GM06990 (cell line): ENCODE data around the gene C14orf132.

Source experiments
- DNase-seq: peaks from one replicate; pipeline ENCODE4 v3.0.0-alpha.2; 2011; ENCODE audit not compliant: insufficient read length; ENCODE audit errors: extremely low read depth
- H3K27me3 ChIP-seq: replicated peaks from 2 replicates; pipeline ENCODE4 v1.6.0; 2011; ENCODE audit warnings: low read length; ENCODE audit not compliant: control insufficient read depth, insufficient read depth
- H3K36me3 ChIP-seq: 2 replicates; pipeline ENCODE4 v1.5.1; 2011; ENCODE audit warnings: low read length; ENCODE audit not compliant: control insufficient read depth, insufficient read depth
- H3K4me3 ChIP-seq: replicated peaks from 2 replicates; pipeline ENCODE4 v1.5.1; 2011; ENCODE audit warnings: low read depth, mild to moderate bottlenecking, control low read depth, low read length
- TF ChIP-seq, protein P1 (sequence below): IDR thresholded peaks from 2 replicates; pipeline ENCODE4 v1.5.1; 2011; ENCODE audit warnings: low read length, control low read depth, mild to moderate bottlenecking, inconsistent platforms; ENCODE audit not compliant: insufficient read depth, poor library complexity, severe bottlenecking

C14orf132 gene

DNA sequence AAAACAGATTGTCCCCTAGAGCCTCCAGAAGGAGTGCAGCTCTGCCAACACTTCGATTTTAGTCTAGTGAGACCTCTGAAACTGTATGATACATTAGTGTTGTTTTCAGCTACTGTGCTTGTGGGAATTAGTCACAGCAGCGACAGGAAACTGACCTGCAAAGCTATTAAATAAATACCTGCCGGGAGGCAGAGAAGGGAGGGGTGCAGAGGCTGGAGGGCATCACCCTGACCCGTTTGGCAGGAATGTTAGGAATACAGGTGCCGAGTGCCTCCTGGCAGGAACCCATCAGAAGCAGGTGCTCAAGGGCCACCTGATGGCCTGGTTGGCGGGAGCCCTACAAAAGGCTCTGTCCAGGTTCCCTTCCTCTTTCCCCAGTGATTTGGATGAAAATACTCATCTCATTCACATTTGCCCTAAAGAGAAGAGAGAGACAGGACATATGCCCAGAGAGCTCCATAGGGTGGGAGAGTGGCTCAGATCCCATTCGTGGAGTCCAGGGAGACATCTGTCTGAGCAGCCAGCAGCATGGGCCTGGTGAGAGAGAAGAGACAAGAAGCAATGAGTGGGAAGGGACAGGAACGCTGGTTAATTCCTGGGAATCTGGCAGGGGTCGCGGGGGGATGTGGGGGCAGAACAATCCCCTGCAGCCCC is 44.6 kb downstream of the C14orf132 start:
- Histone ChIP-seq H3K4me3 (no peak overlapping the region), H3K36me3 (no peaks in the 10 kb centered on the region), H3K27me3 (no peaks in the 10 kb centered on the region)
- TF ChIP-seq, protein P1, sequence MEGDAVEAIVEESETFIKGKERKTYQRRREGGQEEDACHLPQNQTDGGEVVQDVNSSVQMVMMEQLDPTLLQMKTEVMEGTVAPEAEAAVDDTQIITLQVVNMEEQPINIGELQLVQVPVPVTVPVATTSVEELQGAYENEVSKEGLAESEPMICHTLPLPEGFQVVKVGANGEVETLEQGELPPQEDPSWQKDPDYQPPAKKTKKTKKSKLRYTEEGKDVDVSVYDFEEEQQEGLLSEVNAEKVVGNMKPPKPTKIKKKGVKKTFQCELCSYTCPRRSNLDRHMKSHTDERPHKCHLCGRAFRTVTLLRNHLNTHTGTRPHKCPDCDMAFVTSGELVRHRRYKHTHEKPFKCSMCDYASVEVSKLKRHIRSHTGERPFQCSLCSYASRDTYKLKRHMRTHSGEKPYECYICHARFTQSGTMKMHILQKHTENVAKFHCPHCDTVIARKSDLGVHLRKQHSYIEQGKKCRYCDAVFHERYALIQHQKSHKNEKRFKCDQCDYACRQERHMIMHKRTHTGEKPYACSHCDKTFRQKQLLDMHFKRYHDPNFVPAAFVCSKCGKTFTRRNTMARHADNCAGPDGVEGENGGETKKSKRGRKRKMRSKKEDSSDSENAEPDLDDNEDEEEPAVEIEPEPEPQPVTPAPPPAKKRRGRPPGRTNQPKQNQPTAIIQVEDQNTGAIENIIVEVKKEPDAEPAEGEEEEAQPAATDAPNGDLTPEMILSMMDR: no peak
- no peak for DNase-seq

DNA sequence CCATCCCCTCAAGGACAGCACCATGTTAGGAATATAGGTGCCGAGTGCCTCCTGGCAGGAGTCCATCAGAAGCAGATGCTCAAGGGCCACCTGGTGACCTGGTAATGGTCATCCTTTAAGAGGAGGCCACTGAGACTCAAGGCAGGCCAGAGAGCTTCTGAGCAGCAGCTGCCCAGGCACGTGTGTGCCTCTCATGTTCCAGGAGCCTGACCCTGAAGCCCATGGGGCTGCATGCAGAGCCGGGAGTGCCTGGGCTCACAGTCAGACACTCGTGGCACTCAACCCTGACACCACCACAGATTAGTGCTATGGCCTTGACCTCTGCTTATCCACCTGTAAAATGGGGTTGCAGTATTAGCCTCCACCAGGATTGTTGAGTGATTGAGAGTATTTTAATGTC is 45.6 kb downstream of the C14orf132 start:
- Histone ChIP-seq H3K4me3 (no peak overlapping the region), H3K27me3 (no peaks in the 10 kb centered on the region), H3K36me3 (no peaks in the 10 kb centered on the region)
- TF ChIP-seq, protein P1: no peak
- no peak for DNase-seq

DNA sequence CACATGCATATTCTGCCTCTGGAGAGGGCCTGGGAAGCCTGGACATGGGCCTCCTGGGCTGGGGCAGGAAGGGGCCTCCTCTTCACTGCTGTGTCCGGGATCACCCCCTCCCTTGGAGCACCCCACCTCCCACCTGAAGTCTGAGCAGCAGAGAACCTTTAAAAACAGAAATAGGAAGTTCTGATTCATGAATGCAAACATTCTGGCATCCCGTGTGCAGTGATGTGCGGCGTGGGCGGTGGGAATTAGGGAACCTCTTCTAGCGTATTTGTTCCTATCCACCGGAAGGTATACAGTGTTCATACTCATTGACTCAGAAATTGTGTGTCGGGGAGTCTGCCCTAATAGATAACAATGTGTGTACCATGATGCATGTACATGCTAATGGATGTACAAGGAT is 46.2 kb downstream of the C14orf132 start:
- no peak for DNase-seq

DNA sequence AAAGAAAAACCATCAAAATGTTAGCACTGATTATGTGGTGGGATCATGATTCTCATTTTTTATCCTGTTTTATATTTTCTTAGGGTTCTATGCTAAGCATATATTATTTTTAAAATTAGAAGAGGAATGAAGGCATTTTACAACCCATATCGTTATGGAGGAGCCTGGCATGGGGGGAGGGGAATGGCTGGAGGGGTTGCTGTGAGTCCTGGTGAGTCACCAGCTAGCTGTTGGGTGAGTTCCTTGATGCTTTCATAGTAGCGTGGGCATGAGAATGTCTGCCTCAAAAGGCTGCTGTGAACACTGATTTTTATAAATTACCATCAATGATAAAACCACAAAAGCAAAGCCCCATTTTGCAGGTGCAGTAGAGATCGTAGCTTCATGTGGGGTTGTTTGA is 46.9 kb downstream of the C14orf132 start:
- Histone ChIP-seq H3K36me3 (no peaks in the 10 kb centered on the region), H3K4me3 (no peak overlapping the region), H3K27me3 (no peaks in the 10 kb centered on the region)
- no peak for DNase-seq
- TF ChIP-seq, protein P1: no peak

More for the DNA sequence above, 46.2 kb downstream of the C14orf132 start:
- Histone ChIP-seq H3K36me3 (no peaks in the 10 kb centered on the region), H3K27me3 (no peaks in the 10 kb centered on the region), H3K4me3 (no peak overlapping the region)
- TF ChIP-seq, protein P1: no peak

DNA sequence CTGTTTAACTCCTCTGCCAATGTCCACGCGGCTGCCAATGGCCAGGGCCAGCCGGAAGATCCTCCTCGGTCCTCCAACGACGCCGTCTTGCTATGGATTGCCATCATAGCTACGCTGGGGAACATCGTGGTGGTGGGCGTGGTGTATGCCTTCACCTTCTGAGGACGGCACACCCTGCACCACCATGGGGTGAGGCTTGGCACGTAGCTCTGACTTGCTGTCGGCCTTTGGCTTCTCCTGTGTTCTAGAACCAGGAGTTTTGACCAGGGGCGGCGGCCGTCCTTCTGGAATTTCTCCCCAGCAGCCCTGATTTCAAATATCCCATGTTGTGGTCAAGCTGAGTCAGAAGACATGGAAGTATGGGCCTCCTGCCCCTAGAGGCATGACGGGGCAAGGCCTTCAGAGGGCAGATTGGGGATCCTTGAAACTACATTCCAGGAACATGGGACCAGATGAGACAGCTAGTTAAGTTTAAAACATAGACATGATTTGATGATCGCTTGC is 47.5 kb downstream of the C14orf132 start:
- TF ChIP-seq, protein P1: no peak
- no peaks in the 10 kb centered on the region for H3K27me3 ChIP-seq
- no peak for DNase-seq
- H3K4me3 ChIP-seq: no peak overlapping the region
- H3K36me3 ChIP-seq: no peaks in the 10 kb centered on the region
